GM12878 (cell line): ENCODE data around the gene AIFM3. TPM values are rescaled to one million over a fixed set of nuclear protein-coding genes. Genes with fewer than 3 reads are reported as not detected.

Source experiments
- ATF7 ChIP-seq: fragments of 450-650 bp; IDR thresholded peaks from 2 replicates; pipeline ENCODE4 v1.6.1; 2016; ENCODE audit warnings: low read depth, mild to moderate bottlenecking
- CREB1 ChIP-seq: IDR thresholded peaks from 2 replicates; pipeline ENCODE4 v1.6.1; 2012; ENCODE audit warnings: low read depth, mild to moderate bottlenecking, inconsistent platforms
- ESRRA ChIP-seq: IDR thresholded peaks from 2 replicates; pipeline ENCODE4 v1.6.1; 2012; ENCODE audit warnings: mild to moderate bottlenecking, low read length, improper control_type of control experiment
- FOXK2 ChIP-seq: fragments of 450-650 bp; IDR thresholded peaks from 2 replicates; pipeline ENCODE4 v1.6.1; 2017; ENCODE audit warnings: mild to moderate bottlenecking, moderate library complexity
- HDAC2 ChIP-seq: fragments of 200-600 bp; sonication (generic); IDR thresholded peaks from 2 replicates; pipeline ENCODE4 v1.6.1; 2017
- IRF5 ChIP-seq: fragments of 450-650 bp; IDR thresholded peaks from 2 replicates; pipeline ENCODE4 v1.6.1; 2017; ENCODE audit warnings: borderline replicate concordance
- JUND ChIP-seq: IDR thresholded peaks from 2 replicates; pipeline ENCODE4 v1.6.1; 2012; ENCODE audit warnings: low read depth, mild to moderate bottlenecking, low read length, improper control_type of control experiment, moderate library complexity
- NBN ChIP-seq: fragments of 450-650 bp; IDR thresholded peaks from 2 replicates; pipeline ENCODE4 v1.6.1; 2016
- POLR2A ChIP-seq: IDR thresholded peaks from 2 replicates; pipeline ENCODE4 v1.6.1; 2011; ENCODE audit warnings: low read depth, mild to moderate bottlenecking, low read length
- RCOR1 ChIP-seq: conservative IDR thresholded peaks from 2 replicates; pipeline ENCODE4 v1.6.1; 2012; ENCODE audit warnings: low read depth, low read length, improper control_type of control experiment
- REST ChIP-seq: IDR thresholded peaks from 2 replicates; pipeline ENCODE4 v1.6.1; 2012; ENCODE audit warnings: mild to moderate bottlenecking, low read depth, low read length
- STAT3 ChIP-seq: IDR thresholded peaks from 2 replicates; pipeline ENCODE4 v1.6.1; 2011; ENCODE audit warnings: low read depth, low read length, improper control_type of control experiment
- TBL1XR1 ChIP-seq: IDR thresholded peaks from 2 replicates; pipeline ENCODE4 v1.6.1; 2012; ENCODE audit warnings: low read depth, low read length, improper control_type of control experiment
- ZBTB40 ChIP-seq: fragments of 450-650 bp; IDR thresholded peaks from 2 replicates; pipeline ENCODE4 v1.6.1; 2016; ENCODE audit warnings: mild to moderate bottlenecking, moderate library complexity, borderline replicate concordance
- ZNF217 ChIP-seq: fragments of 450-650 bp; IDR thresholded peaks from 2 replicates; pipeline ENCODE4 v1.6.1; 2017; ENCODE audit warnings: antibody characterized with exemption, mild to moderate bottlenecking
- ZNF274 ChIP-seq: IDR thresholded peaks from one replicate; pipeline ENCODE4 v1.8.0; 2011; ENCODE audit not compliant: insufficient read length, insufficient read depth
- polyA plus RNA-seq, 11 experiments: library from polyadenylated mRNA; depleted of rRNA in 4 of 11; unstranded in 6 of 11; stranded (reverse) in 5 of 11; fragments of >200 nt; fragmentation: Nextera tagmentation in 4 of 11; fragmentation: Illumina TruSeq in 1 of 11; extraction: Ambion mirVana in 4 of 11; extraction: Trizol in 1 of 11; gene quantifications; 1 replicate in 1 of 11; 2 replicates in 10 of 11; pipeline versions ENCODE4 v1.2.1 to v1.2.3, GENCODE V29; 2011 to 2016; ENCODE audit warnings: inconsistent platforms in 2 of 11, missing spikeins in 2 of 11, low read depth in 1 of 11
- total RNA-seq, 4 experiments: library from RNA; depleted of rRNA in 3 of 4; stranded (reverse); fragments of >200 nt in 3 of 4; fragmentation: Illumina TruSeq in 1 of 4; extraction: Trizol in 1 of 4; gene quantifications; 2 replicates each; pipeline versions ENCODE4 v1.2.1 to v1.2.3, GENCODE V29; 2013 to 2021
- TF ChIP-seq, protein P1 (sequence below): fragments of 450-650 bp; IDR thresholded peaks from 2 replicates; pipeline ENCODE4 v1.6.1; 2014; ENCODE audit warnings: mild to moderate bottlenecking
- TF ChIP-seq, protein P2 (sequence below): IDR thresholded peaks from 2 replicates; pipeline ENCODE4 v1.6.1; 2012; ENCODE audit warnings: low read depth, low read length, improper control_type of control experiment

Gene AIFM3
- total and polyA plus RNA-seq, 10 of the 15 experiments (the other 5 are each of a cell fraction or from before 2014, with no cell fraction given), result 0.06 to 0.34 (median 0.21) TPM; not detected in 6

DNA sequence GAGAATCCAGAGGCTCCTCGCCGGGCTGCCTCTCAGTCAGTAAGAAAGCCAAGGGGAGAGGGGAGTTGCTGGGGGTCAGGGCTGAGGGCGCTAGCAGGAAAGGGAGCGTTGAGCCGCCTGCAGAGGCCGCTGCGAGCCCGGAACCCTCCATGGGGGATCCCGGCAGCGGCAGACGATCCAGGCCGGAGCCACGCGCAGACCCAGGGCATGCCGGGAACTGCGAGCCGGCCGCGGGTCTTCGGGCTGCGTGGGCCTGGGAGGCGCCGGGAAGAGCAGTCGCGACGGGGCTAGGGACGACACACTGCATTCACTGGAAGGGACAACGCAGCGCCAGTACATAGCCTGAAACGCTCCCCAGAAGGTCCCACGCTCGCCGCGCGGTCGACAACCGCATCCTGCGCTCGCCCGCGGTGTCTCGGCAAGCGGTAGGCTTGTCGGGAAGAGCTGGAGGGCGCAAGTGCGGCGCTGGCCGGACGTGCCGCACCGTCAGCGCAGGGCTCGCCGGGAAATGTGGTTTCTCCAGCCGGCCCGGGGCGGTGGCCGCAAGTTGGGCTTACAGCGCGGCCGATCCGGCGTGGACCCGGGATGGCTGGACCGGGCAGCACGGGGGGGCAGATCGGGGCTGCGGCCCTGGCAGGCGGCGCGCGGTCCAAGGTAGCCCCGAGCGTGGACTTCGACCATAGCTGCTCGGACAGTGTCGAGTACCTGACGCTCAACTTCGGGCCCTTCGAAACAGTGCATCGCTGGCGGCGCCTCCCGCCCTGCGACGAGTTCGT is 14.9 kb downstream of the AIFM3 start, which contains the start of gene LZTR1 (continued):
- TF ChIP-seq TBL1XR1, result no peak
- TF ChIP-seq ZNF274, result no peak
- peak; percentile 47; the same call in 1 of the 2 replicates for TF ChIP-seq ZBTB40
- TF ChIP-seq, protein P1, sequence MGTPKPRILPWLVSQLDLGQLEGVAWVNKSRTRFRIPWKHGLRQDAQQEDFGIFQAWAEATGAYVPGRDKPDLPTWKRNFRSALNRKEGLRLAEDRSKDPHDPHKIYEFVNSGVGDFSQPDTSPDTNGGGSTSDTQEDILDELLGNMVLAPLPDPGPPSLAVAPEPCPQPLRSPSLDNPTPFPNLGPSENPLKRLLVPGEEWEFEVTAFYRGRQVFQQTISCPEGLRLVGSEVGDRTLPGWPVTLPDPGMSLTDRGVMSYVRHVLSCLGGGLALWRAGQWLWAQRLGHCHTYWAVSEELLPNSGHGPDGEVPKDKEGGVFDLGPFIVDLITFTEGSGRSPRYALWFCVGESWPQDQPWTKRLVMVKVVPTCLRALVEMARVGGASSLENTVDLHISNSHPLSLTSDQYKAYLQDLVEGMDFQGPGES, result no peak; the same call in 1 of the 2 replicates
- no peak for TF ChIP-seq ZNF217
- no peak for TF ChIP-seq FOXK2
- no peak for TF ChIP-seq ESRRA
- peak; percentile 57; the same call in 1 of the 2 replicates for TF ChIP-seq IRF5
- TF ChIP-seq, protein P2, sequence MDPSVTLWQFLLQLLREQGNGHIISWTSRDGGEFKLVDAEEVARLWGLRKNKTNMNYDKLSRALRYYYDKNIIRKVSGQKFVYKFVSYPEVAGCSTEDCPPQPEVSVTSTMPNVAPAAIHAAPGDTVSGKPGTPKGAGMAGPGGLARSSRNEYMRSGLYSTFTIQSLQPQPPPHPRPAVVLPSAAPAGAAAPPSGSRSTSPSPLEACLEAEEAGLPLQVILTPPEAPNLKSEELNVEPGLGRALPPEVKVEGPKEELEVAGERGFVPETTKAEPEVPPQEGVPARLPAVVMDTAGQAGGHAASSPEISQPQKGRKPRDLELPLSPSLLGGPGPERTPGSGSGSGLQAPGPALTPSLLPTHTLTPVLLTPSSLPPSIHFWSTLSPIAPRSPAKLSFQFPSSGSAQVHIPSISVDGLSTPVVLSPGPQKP, result peak; percentile 22; the same call in 1 of the 2 replicates
- TF ChIP-seq NBN, result peak; percentile 84
- peak; percentile 99 for TF ChIP-seq POLR2A
- TF ChIP-seq ATF7, result no peak
- TF ChIP-seq CREB1, result peak; percentile 80
- TF ChIP-seq HDAC2, result no peak
- no peak for TF ChIP-seq STAT3
- TF ChIP-seq REST, result no peak
- no peak for TF ChIP-seq RCOR1
- no peak for TF ChIP-seq JUND
